ENCODE results near the gene ANGEL2. TPM values are rescaled to one million over a fixed set of nuclear protein-coding genes. Genes with fewer than 3 reads are reported as not detected.

Gene ANGEL2
- total RNA-seq, 1 donor from 2014 or later: 16.4 TPM

Other genes starting within 250 kb of the ANGEL2 start
- gene NSL1, start 224.1 kb downstream of the ANGEL2 start, total RNA-seq: 25.5 TPM
- gene TATDN3, start 224.0 kb downstream of the ANGEL2 start, total RNA-seq: 21.3 TPM
- gene SPATA45, start 168.2 kb downstream of the ANGEL2 start, total RNA-seq: not detected
- 2.0 TPM for gene FLVCR1, start 157.6 kb downstream of the ANGEL2 start, total RNA-seq
- 1.0 TPM for gene VASH2, start 65.3 kb downstream of the ANGEL2 start, total RNA-seq
- 9.5 TPM for gene RPS6KC1, start 35.4 kb upstream of the ANGEL2 start, total RNA-seq